Cardiac fibroblast (primary cell): ENCODE results near the gene DYRK1B.
A peak's percentile ranks its signal among the peaks of the same experiment; 100 is the strongest.

Experiments used
- DNase-seq, 2 donors: peaks; one replicate each; pipeline versions ENCODE4 v3.0.0 to v3.0.0-alpha.2; 2010; ENCODE audit warnings: low read depth in 2 of 2
- H3K4me3 ChIP-seq, 2 donors: replicated peaks in 1 of 2; 1 replicate in 1 of 2; 2 replicates in 1 of 2; pipeline ENCODE4 v1.5.1; 2011; ENCODE audit warnings: low read depth in 2 of 2, low read length in 2 of 2, mild to moderate bottlenecking in 2 of 2, moderate library complexity in 1 of 2
- TF ChIP-seq, protein P1 (sequence below): IDR thresholded peaks from one replicate; pipeline ENCODE4 v1.5.1; 2011; ENCODE audit warnings: low read depth, mild to moderate bottlenecking, low read length, inconsistent platforms

Gene DYRK1B

DNA sequence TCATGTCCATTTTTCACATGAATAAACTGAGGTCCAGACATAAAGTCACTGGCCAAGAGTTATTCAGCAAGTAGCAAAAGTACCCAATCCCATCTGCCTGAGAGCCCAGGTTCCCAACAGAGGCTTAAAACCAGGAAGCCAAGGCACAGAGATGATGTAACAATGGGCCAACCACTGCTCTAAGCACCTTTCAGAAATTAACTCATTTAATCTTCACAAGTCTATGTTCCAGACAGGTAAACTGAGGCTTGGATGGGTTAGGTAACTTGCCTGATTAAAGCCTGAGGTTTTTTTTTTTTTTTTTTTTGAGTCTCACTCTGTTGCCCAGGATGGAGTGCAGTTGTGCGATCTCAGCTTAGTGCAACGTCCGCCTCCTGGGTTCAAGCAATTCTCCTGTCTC lies 4.0 kb upstream of the DYRK1B start:
- no peak overlapping the region for H3K4me3 ChIP-seq
- TF ChIP-seq, protein P1, sequence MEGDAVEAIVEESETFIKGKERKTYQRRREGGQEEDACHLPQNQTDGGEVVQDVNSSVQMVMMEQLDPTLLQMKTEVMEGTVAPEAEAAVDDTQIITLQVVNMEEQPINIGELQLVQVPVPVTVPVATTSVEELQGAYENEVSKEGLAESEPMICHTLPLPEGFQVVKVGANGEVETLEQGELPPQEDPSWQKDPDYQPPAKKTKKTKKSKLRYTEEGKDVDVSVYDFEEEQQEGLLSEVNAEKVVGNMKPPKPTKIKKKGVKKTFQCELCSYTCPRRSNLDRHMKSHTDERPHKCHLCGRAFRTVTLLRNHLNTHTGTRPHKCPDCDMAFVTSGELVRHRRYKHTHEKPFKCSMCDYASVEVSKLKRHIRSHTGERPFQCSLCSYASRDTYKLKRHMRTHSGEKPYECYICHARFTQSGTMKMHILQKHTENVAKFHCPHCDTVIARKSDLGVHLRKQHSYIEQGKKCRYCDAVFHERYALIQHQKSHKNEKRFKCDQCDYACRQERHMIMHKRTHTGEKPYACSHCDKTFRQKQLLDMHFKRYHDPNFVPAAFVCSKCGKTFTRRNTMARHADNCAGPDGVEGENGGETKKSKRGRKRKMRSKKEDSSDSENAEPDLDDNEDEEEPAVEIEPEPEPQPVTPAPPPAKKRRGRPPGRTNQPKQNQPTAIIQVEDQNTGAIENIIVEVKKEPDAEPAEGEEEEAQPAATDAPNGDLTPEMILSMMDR, result no peak
- DNase-seq, result no peak

DNA sequence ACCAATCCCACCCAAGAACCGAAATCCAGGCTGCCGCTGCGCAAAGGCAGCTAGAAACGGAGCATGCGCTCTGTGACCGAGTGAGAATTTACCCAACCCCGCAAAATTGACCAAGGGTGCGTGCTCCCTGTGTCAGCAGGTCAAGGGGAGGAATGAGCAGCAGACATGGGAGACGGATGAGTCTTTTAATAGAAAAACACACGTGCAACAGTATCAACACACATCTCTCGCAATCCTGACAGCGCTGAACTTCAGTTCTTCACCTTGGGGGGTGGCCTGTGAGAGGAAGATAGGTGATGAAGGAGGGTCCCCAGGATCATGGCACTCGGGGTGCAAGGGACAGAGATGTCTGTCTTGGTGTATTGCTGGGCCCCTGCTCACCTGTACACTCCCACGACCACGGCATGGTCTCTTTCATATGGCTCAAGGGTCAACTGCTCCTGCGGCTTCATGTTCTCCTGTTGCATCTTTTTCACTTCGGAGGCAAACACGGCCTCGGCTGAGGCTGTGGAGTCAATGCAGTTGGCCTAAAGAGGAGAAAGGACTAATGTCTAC lies 402 bp upstream of the DYRK1B start:
- TF ChIP-seq, protein P1, result no peak
- peak overlapping the region in 1 of 2 donors; percentile 86 for H3K4me3 ChIP-seq
- no peak for DNase-seq

- H3K4me3 ChIP-seq, result peak overlapping the region; percentile 86 to 87
- no peak for DNase-seq
- TF ChIP-seq, protein P1, result no peak
These were observed 850 bp downstream of the DYRK1B start for GRCh38 chr19:39833160-39833463.

- TF ChIP-seq, protein P1, result no peak
- no peak for DNase-seq
- H3K4me3 ChIP-seq, result peak overlapping the region; percentile 86 to 87
These were observed 1.4 kb downstream of the DYRK1B start for GRCh38 chr19:39832341-39833083.

- TF ChIP-seq, protein P1, result no peak
- H3K4me3 ChIP-seq, result no peak overlapping the region
- no peak for DNase-seq
These were observed 2.3 kb downstream of the DYRK1B start for GRCh38 chr19:39831679-39832078.

DNA sequence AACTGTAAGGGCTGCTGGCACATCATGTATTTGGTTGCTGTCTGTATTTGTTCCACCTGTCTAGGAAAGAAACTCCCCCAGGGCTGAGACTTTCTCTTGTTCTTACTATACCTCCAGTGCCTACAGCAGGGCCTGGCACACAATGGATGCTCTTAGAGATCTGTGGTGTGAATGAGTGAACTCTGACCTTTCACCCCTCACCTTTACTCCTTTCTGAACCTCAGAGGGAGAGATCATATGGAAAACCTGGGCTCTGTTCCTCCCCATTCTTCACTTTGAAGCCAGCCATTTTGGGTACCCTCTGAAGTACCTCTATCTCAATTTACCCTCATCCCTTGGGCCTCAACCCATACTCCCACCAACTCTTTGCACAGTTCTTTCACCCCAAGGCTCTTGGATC lies 3.1 kb downstream of the DYRK1B start:
- DNase-seq, result no peak
- TF ChIP-seq, protein P1, result no peak

GRCh38 chr19:39830406-39830805 lies 3.6 kb downstream of the DYRK1B start:
- TF ChIP-seq, protein P1, result no peak
- no peak for DNase-seq

More for the DNA sequence above, 3.1 kb downstream of the DYRK1B start:
- H3K4me3 ChIP-seq, result no peak overlapping the region

More at GRCh38 chr19:39830406-39830805, 3.6 kb downstream of the DYRK1B start:
- H3K4me3 ChIP-seq, result no peak overlapping the region
